Liver (tissue), 9 donors: ENCODE results near the gene ARIH2. TPM values are rescaled to one million over a fixed set of nuclear protein-coding genes. Genes with fewer than 3 reads are reported as not detected.

ENCODE experiments used
- DNase-seq: peaks from one replicate; pipeline ENCODE4 v3.0.0-alpha.2; 2017; ENCODE audit warnings: low spot score
- H3K27ac ChIP-seq, 2 donors: one replicate each; pipeline ENCODE4 v1.7.0; 2013; ENCODE audit warnings: inconsistent platforms in 2 of 2, low read length in 2 of 2, control low read depth in 1 of 2, low read depth in 1 of 2, mild to moderate bottlenecking in 1 of 2
- H3K27me3 ChIP-seq, 4 donors: one replicate each; pipeline versions ENCODE4 v1.6.1 to v1.7.0; 2013; ENCODE audit warnings: low read length in 3 of 4, inconsistent platforms in 1 of 4, mild to moderate bottlenecking in 1 of 4, moderate library complexity in 1 of 4; ENCODE audit not compliant: control insufficient read depth in 4 of 4, insufficient read depth in 4 of 4
- H3K36me3 ChIP-seq, 4 donors: one replicate each; pipeline versions ENCODE4 v1.6.1 to v1.7.0; 2013; ENCODE audit warnings: low read length in 3 of 4, mild to moderate bottlenecking in 3 of 4, low read depth in 1 of 4, moderate library complexity in 1 of 4; ENCODE audit not compliant: control insufficient read depth in 4 of 4, insufficient read depth in 3 of 4
- H3K4me1 ChIP-seq, 4 donors: one replicate each; pipeline versions ENCODE4 v1.6.1 to v1.7.0; 2013; ENCODE audit warnings: low read length in 3 of 4, mild to moderate bottlenecking in 3 of 4, moderate library complexity in 1 of 4; ENCODE audit not compliant: control insufficient read depth in 4 of 4, insufficient read depth in 4 of 4
- H3K4me3 ChIP-seq, 3 donors: one replicate each; pipeline versions ENCODE4 v1.6.1 to v1.7.0; 2013; ENCODE audit warnings: low read length in 3 of 3, control low read depth in 1 of 3, low read depth in 1 of 3, mild to moderate bottlenecking in 1 of 3
- H3K9ac ChIP-seq, 2 donors: one replicate each; pipeline ENCODE4 v1.7.0; 2013; ENCODE audit warnings: low read length in 2 of 2, mild to moderate bottlenecking in 2 of 2, moderate library complexity in 2 of 2, control low read depth in 1 of 2, low read depth in 1 of 2
- H3K9me3 ChIP-seq, 4 donors: one replicate each; pipeline versions ENCODE4 v1.6.1 to v1.7.0; 2013; ENCODE audit warnings: low read length in 3 of 4; ENCODE audit not compliant: control insufficient read depth in 4 of 4
- ATF3 ChIP-seq: IDR thresholded peaks from 2 replicates; pipeline ENCODE4 v1.6.1; 2016; ENCODE audit warnings: antibody characterized with exemption
- CTCF ChIP-seq: fragments of 150-350 bp; IDR thresholded peaks from 2 replicates; pipeline ENCODE4 v1.5.1; 2017; ENCODE audit warnings: improper control_type of control experiment, low read depth, low read length; ENCODE audit not compliant: missing input control
- EGR1 ChIP-seq, 2 donors: IDR thresholded peaks; 2 replicates each; pipeline ENCODE4 v1.6.1; 2016 to 2018; ENCODE audit warnings: antibody characterized with exemption in 2 of 2, low read depth in 2 of 2
- FOXA1 ChIP-seq: IDR thresholded peaks from 2 replicates; pipeline ENCODE4 v1.6.1; 2016; ENCODE audit warnings: antibody characterized with exemption
- FOXA2 ChIP-seq: IDR thresholded peaks from 2 replicates; pipeline ENCODE4 v1.6.1; 2016; ENCODE audit warnings: antibody characterized with exemption
- GABPA ChIP-seq, 2 donors: IDR thresholded peaks in 1 of 2; conservative IDR thresholded peaks in 1 of 2; 2 replicates each; pipeline ENCODE4 v1.6.1; 2016; ENCODE audit warnings: antibody characterized with exemption in 2 of 2, mild to moderate bottlenecking in 1 of 2, moderate library complexity in 1 of 2
- HNF4A ChIP-seq, 2 donors: conservative IDR thresholded peaks; 2 replicates each; pipeline ENCODE4 v1.6.1; 2016; ENCODE audit warnings: antibody characterized with exemption in 2 of 2, mild to moderate bottlenecking in 2 of 2
- HNF4G ChIP-seq: IDR thresholded peaks from 2 replicates; pipeline ENCODE4 v1.6.1; 2016; ENCODE audit warnings: antibody characterized with exemption
- JUND ChIP-seq, 2 donors: IDR thresholded peaks; 2 replicates each; pipeline ENCODE4 v1.6.1; 2016; ENCODE audit warnings: antibody characterized with exemption in 2 of 2
- MAX ChIP-seq: IDR thresholded peaks from 2 replicates; pipeline ENCODE4 v1.6.1; 2016; ENCODE audit warnings: antibody characterized with exemption
- NR2F2 ChIP-seq: IDR thresholded peaks from 2 replicates; pipeline ENCODE4 v1.6.1; 2016; ENCODE audit warnings: antibody characterized with exemption
- RAD21 ChIP-seq, 2 donors: IDR thresholded peaks; 2 replicates each; pipeline ENCODE4 v1.6.1; 2016; ENCODE audit warnings: antibody characterized with exemption in 2 of 2, mild to moderate bottlenecking in 2 of 2
- REST ChIP-seq: IDR thresholded peaks from 2 replicates; pipeline ENCODE4 v1.6.1; 2016; ENCODE audit warnings: antibody characterized with exemption, mild to moderate bottlenecking
- RXRA ChIP-seq, 2 donors: IDR thresholded peaks; 2 replicates each; pipeline ENCODE4 v1.6.1; 2017 to 2018; ENCODE audit warnings: antibody characterized with exemption in 2 of 2, mild to moderate bottlenecking in 1 of 2
- SP1 ChIP-seq: IDR thresholded peaks from 2 replicates; pipeline ENCODE4 v1.6.1; 2018; ENCODE audit warnings: antibody characterized with exemption, mild to moderate bottlenecking
- TAF1 ChIP-seq: conservative IDR thresholded peaks from 2 replicates; pipeline ENCODE4 v1.6.1; 2016; ENCODE audit warnings: antibody characterized with exemption, mild to moderate bottlenecking
- YY1 ChIP-seq: IDR thresholded peaks from 2 replicates; pipeline ENCODE4 v1.6.1; 2016; ENCODE audit warnings: antibody characterized with exemption, mild to moderate bottlenecking
- ZBTB33 ChIP-seq: IDR thresholded peaks from 2 replicates; pipeline ENCODE4 v1.6.1; 2016; ENCODE audit warnings: antibody characterized with exemption
- whole genome bisulfite sequencing: extraction: QIAGEN DNeasy Blood & Tissue Kit; methylation state at CpG from one replicate; pipeline ENCODE4 v1.1.7; 2013; 5-methylcytosine and 5-hydroxymethylcytosine counted together
- polyA plus RNA-seq, 2 donors: library from polyadenylated mRNA; stranded (reverse) in 1 of 2; unstranded in 1 of 2; fragments of 200-250 nt in 1 of 2; fragments of >200 nt in 1 of 2; fragmentation: Nextera tagmentation in 1 of 2; extraction: Ambion mirVana in 1 of 2; gene quantifications; one replicate each; pipeline versions ENCODE4 v1.2.1 to v1.2.3, GENCODE V29; 2013 to 2015
- total RNA-seq, 2 donors: library from RNA; depleted of rRNA; stranded (reverse); fragments of >200 nt; gene quantifications; one replicate each; pipeline ENCODE4 v1.2.3, GENCODE V29; 2014
- donor health status: healthy.
- donor health status: healthy.
- donor health status: healthy.
- donor health status: healthy.
- donor health status: healthy.

Gene ARIH2
- total and polyA plus RNA-seq, 4 donors = 24.8 to 63.5 (median 31.0) TPM

GRCh38 chr3:48938689-48939088, 20.0 kb downstream of the ARIH2 start (continued):
- no peak for TF ChIP-seq ZBTB33
- no peak for TF ChIP-seq YY1
- no peak for TF ChIP-seq FOXA1
- TF ChIP-seq ATF3 = no peak

- Histone ChIP-seq H3K9me3 (no peaks in the 10 kb centered on the region), H3K4me3 (no peak overlapping the region), H3K36me3 (peaks cover 2 to 5% (median 2%) of the 10 kb centered on the region in 4 donors), H3K27me3 (no peaks in the 10 kb centered on the region), H3K27ac (no peak overlapping the region), H3K4me1 (no peaks in the 10 kb centered on the region), H3K9ac (no peak overlapping the region)
- TF ChIP-seq CTCF = no peak
- TF ChIP-seq ZBTB33 = no peak
- no peak for TF ChIP-seq RAD21 (IDR thresholded peaks at IDR 0.05)
- no peak for TF ChIP-seq REST
- no peak for TF ChIP-seq FOXA1
- TF ChIP-seq EGR1 (IDR thresholded peaks at IDR 0.05; ENCODE audit: low read depth in 2 of 2) = no peak
- no peak for TF ChIP-seq JUND (IDR thresholded peaks at IDR 0.05)
- no peak for TF ChIP-seq SP1
- no peak for TF ChIP-seq FOXA2
- TF ChIP-seq ATF3 = no peak
- no peak for TF ChIP-seq TAF1
- TF ChIP-seq NR2F2 = no peak
- TF ChIP-seq RXRA (IDR thresholded peaks at IDR 0.05) = no peak
- no peak for TF ChIP-seq HNF4A (conservative IDR thresholded peaks at IDR 0.05)
- TF ChIP-seq YY1 = no peak
- TF ChIP-seq GABPA (IDR thresholded peaks at IDR 0.05 in 1 of 2, conservative IDR thresholded peaks at IDR 0.05 in 1 of 2) = no peak
- no peak for TF ChIP-seq HNF4G
- no peak for TF ChIP-seq MAX
- 95% methylated on average over 2 of the region's 2 CpGs for WGBS
- DNase-seq = no peak
Observed at GRCh38 chr3:48945432-48945831, 26.8 kb downstream of the ARIH2 start.
